IPS DF 4.7 (cell line): Measurements from ENCODE around the gene OR4F15.
"Not testable (repeated sequence)": the region's sequence is repeated elsewhere in the genome, so short reads cannot be mapped to it uniquely, and the experiment has no call there.

Experiments used
- DNase-seq: peaks from one replicate; pipeline ENCODE4 v3.0.0-alpha.2; 2013; ENCODE audit warnings: low spot score; ENCODE audit errors: extremely low read depth

Gene OR4F15

GRCh38 chr15:101811902-101812301 lies at the start of gene OR4F15:
OR4F15 (plus strand) TSS chr15:101812202; CDS start chr15:101818187, 5,985 bp downstream.
- no peak for DNase-seq

- DNase-seq: not testable (repeated sequence)
These were observed 47.2 kb upstream of the OR4F15 start for GRCh38 chr15:101764669-101765339.

- not testable (repeated sequence) for DNase-seq
These were observed 46.7 kb upstream of the OR4F15 start for GRCh38 chr15:101765340-101765671.

GRCh38 chr15:101765772-101766456 lies 46.1 kb upstream of the OR4F15 start:
- DNase-seq: no peak

GRCh38 chr15:101767083-101767640 lies 44.8 kb upstream of the OR4F15 start:
- not testable (repeated sequence) for DNase-seq

GRCh38 chr15:101772921-101773320 lies 39.1 kb upstream of the OR4F15 start:
- DNase-seq: no peak

GRCh38 chr15:101773496-101774100 lies 38.4 kb upstream of the OR4F15 start:
- peak; percentile 38 for DNase-seq

- no peak for DNase-seq
These were observed 36.9 kb upstream of the OR4F15 start for GRCh38 chr15:101775136-101775535.

- not testable (repeated sequence) for DNase-seq
These were observed 33.4 kb upstream of the OR4F15 start for GRCh38 chr15:101778576-101778975.

- not testable (repeated sequence) for DNase-seq
These were observed 31.8 kb upstream of the OR4F15 start for GRCh38 chr15:101780225-101780624.

GRCh38 chr15:101781928-101782327 lies 30.1 kb upstream of the OR4F15 start:
- no peak for DNase-seq

- no peak for DNase-seq
These were observed 27.4 kb upstream of the OR4F15 start for GRCh38 chr15:101784644-101785043.

GRCh38 chr15:101786422-101786821 lies 25.6 kb upstream of the OR4F15 start:
- not testable (repeated sequence) for DNase-seq

- DNase-seq: not testable (repeated sequence)
These were observed 24.0 kb upstream of the OR4F15 start for GRCh38 chr15:101788001-101788400.

GRCh38 chr15:101788503-101789269 lies 23.3 kb upstream of the OR4F15 start:
- DNase-seq: not testable (repeated sequence)

GRCh38 chr15:101790748-101791147 lies 21.3 kb upstream of the OR4F15 start:
- not testable (repeated sequence) for DNase-seq

- DNase-seq: not testable (repeated sequence)
These were observed 18.0 kb upstream of the OR4F15 start for GRCh38 chr15:101793981-101794380.

- DNase-seq: no peak
These were observed 16.5 kb upstream of the OR4F15 start for GRCh38 chr15:101795455-101795854.

GRCh38 chr15:101799665-101800064 lies 12.3 kb upstream of the OR4F15 start:
- no peak for DNase-seq

GRCh38 chr15:101801048-101801447 lies 11.0 kb upstream of the OR4F15 start:
- DNase-seq: no peak

- DNase-seq: no peak
These were observed 8.8 kb upstream of the OR4F15 start, which contains the start of gene OR4F6 for GRCh38 chr15:101803209-101803608. OR4F6 (plus strand) TSS chr15:101803509; CDS start chr15:101805720, 2,211 bp downstream.
